Fibroblast of peridontal ligament (primary cell): ENCODE results near the gene SLC16A3.
"Not testable (repeated sequence)": the region's sequence is repeated elsewhere in the genome, so short reads cannot be mapped to it uniquely, and the experiment has no call there.

Source experiments
- DNase-seq: peaks from one replicate; pipeline ENCODE4 v3.0.0-alpha.2; 2010; ENCODE audit errors: extremely low read depth

Gene SLC16A3

GRCh38 chr17:82204831-82205719 is 23.8 kb upstream of the SLC16A3 start:
- peak; percentile 51 for DNase-seq

- DNase-seq = peak; percentile 91
Observed at GRCh38 chr17:82205720-82206508, 22.9 kb upstream of the SLC16A3 start.

GRCh38 chr17:82210655-82211054 is 18.2 kb upstream of the SLC16A3 start:
- DNase-seq = not testable (repeated sequence)

- DNase-seq = peak; percentile 63
Observed at GRCh38 chr17:82212331-82213250, 16.3 kb upstream of the SLC16A3 start, which contains the start of gene CCDC57. CCDC57 (minus strand) TSS chr17:82212842; CDS start chr17:82201944, 10,898 bp downstream.

GRCh38 chr17:82213251-82214011 is 15.4 kb upstream of the SLC16A3 start:
- DNase-seq = peak; percentile 65

- no peak for DNase-seq
Observed at GRCh38 chr17:82214012-82214628, 14.7 kb upstream of the SLC16A3 start.

- no peak for DNase-seq
Observed at GRCh38 chr17:82215095-82215971, 13.5 kb upstream of the SLC16A3 start.

- no peak for DNase-seq
Observed at GRCh38 chr17:82215972-82216300, 12.9 kb upstream of the SLC16A3 start.

GRCh38 chr17:82216301-82217119 is 12.3 kb upstream of the SLC16A3 start:
- DNase-seq = peak; percentile 70

- DNase-seq = no peak
Observed at GRCh38 chr17:82217120-82217529, 11.7 kb upstream of the SLC16A3 start.

- DNase-seq = peak; percentile 65
Observed at GRCh38 chr17:82217530-82218204, 11.2 kb upstream of the SLC16A3 start.

- no peak for DNase-seq
Observed at GRCh38 chr17:82218349-82219075, 10.3 kb upstream of the SLC16A3 start.

GRCh38 chr17:82219083-82219482 is 9.8 kb upstream of the SLC16A3 start:
- DNase-seq = no peak

- DNase-seq = no peak
Observed at GRCh38 chr17:82219753-82220709, 8.8 kb upstream of the SLC16A3 start.

- DNase-seq = no peak
Observed at GRCh38 chr17:82221341-82221902, 7.4 kb upstream of the SLC16A3 start.

GRCh38 chr17:82222816-82223215 is 6.0 kb upstream of the SLC16A3 start:
- no peak for DNase-seq
